Liver (tissue), 9 donors: ENCODE data around the gene ZNF726. TPM values are rescaled to one million over a fixed set of nuclear protein-coding genes. Genes with fewer than 3 reads are reported as not detected.
A peak's percentile ranks its signal among the peaks of the same experiment; 100 is the strongest.

Experiments used
- DNase-seq: peaks from one replicate; pipeline ENCODE4 v3.0.0-alpha.2; 2017; ENCODE audit warnings: low spot score
- H3K27ac ChIP-seq, 2 donors: one replicate each; pipeline ENCODE4 v1.7.0; 2013; ENCODE audit warnings: inconsistent platforms in 2 of 2, low read length in 2 of 2, control low read depth in 1 of 2, low read depth in 1 of 2, mild to moderate bottlenecking in 1 of 2
- H3K27me3 ChIP-seq, 4 donors: one replicate each; pipeline versions ENCODE4 v1.6.1 to v1.7.0; 2013; ENCODE audit warnings: low read length in 3 of 4, inconsistent platforms in 1 of 4, mild to moderate bottlenecking in 1 of 4, moderate library complexity in 1 of 4; ENCODE audit not compliant: control insufficient read depth in 4 of 4, insufficient read depth in 4 of 4
- H3K36me3 ChIP-seq, 4 donors: one replicate each; pipeline versions ENCODE4 v1.6.1 to v1.7.0; 2013; ENCODE audit warnings: low read length in 3 of 4, mild to moderate bottlenecking in 3 of 4, low read depth in 1 of 4, moderate library complexity in 1 of 4; ENCODE audit not compliant: control insufficient read depth in 4 of 4, insufficient read depth in 3 of 4
- H3K4me1 ChIP-seq, 4 donors: one replicate each; pipeline versions ENCODE4 v1.6.1 to v1.7.0; 2013; ENCODE audit warnings: low read length in 3 of 4, mild to moderate bottlenecking in 3 of 4, moderate library complexity in 1 of 4; ENCODE audit not compliant: control insufficient read depth in 4 of 4, insufficient read depth in 4 of 4
- H3K4me3 ChIP-seq, 3 donors: one replicate each; pipeline versions ENCODE4 v1.6.1 to v1.7.0; 2013; ENCODE audit warnings: low read length in 3 of 3, control low read depth in 1 of 3, low read depth in 1 of 3, mild to moderate bottlenecking in 1 of 3
- H3K9ac ChIP-seq, 2 donors: one replicate each; pipeline ENCODE4 v1.7.0; 2013; ENCODE audit warnings: low read length in 2 of 2, mild to moderate bottlenecking in 2 of 2, moderate library complexity in 2 of 2, control low read depth in 1 of 2, low read depth in 1 of 2
- H3K9me3 ChIP-seq, 4 donors: one replicate each; pipeline versions ENCODE4 v1.6.1 to v1.7.0; 2013; ENCODE audit warnings: low read length in 3 of 4; ENCODE audit not compliant: control insufficient read depth in 4 of 4
- ATF3 ChIP-seq: IDR thresholded peaks from 2 replicates; pipeline ENCODE4 v1.6.1; 2016; ENCODE audit warnings: antibody characterized with exemption
- CTCF ChIP-seq: fragments of 150-350 bp; IDR thresholded peaks from 2 replicates; pipeline ENCODE4 v1.5.1; 2017; ENCODE audit warnings: improper control_type of control experiment, low read depth, low read length; ENCODE audit not compliant: missing input control
- EGR1 ChIP-seq, 2 donors: IDR thresholded peaks; 2 replicates each; pipeline ENCODE4 v1.6.1; 2016 to 2018; ENCODE audit warnings: antibody characterized with exemption in 2 of 2, low read depth in 2 of 2
- FOXA1 ChIP-seq: IDR thresholded peaks from 2 replicates; pipeline ENCODE4 v1.6.1; 2016; ENCODE audit warnings: antibody characterized with exemption
- FOXA2 ChIP-seq: IDR thresholded peaks from 2 replicates; pipeline ENCODE4 v1.6.1; 2016; ENCODE audit warnings: antibody characterized with exemption
- GABPA ChIP-seq, 2 donors: IDR thresholded peaks in 1 of 2; conservative IDR thresholded peaks in 1 of 2; 2 replicates each; pipeline ENCODE4 v1.6.1; 2016; ENCODE audit warnings: antibody characterized with exemption in 2 of 2, mild to moderate bottlenecking in 1 of 2, moderate library complexity in 1 of 2
- HNF4A ChIP-seq, 2 donors: conservative IDR thresholded peaks; 2 replicates each; pipeline ENCODE4 v1.6.1; 2016; ENCODE audit warnings: antibody characterized with exemption in 2 of 2, mild to moderate bottlenecking in 2 of 2
- HNF4G ChIP-seq: IDR thresholded peaks from 2 replicates; pipeline ENCODE4 v1.6.1; 2016; ENCODE audit warnings: antibody characterized with exemption
- JUND ChIP-seq, 2 donors: IDR thresholded peaks; 2 replicates each; pipeline ENCODE4 v1.6.1; 2016; ENCODE audit warnings: antibody characterized with exemption in 2 of 2
- MAX ChIP-seq: IDR thresholded peaks from 2 replicates; pipeline ENCODE4 v1.6.1; 2016; ENCODE audit warnings: antibody characterized with exemption
- NR2F2 ChIP-seq: IDR thresholded peaks from 2 replicates; pipeline ENCODE4 v1.6.1; 2016; ENCODE audit warnings: antibody characterized with exemption
- RAD21 ChIP-seq, 2 donors: IDR thresholded peaks; 2 replicates each; pipeline ENCODE4 v1.6.1; 2016; ENCODE audit warnings: antibody characterized with exemption in 2 of 2, mild to moderate bottlenecking in 2 of 2
- REST ChIP-seq: IDR thresholded peaks from 2 replicates; pipeline ENCODE4 v1.6.1; 2016; ENCODE audit warnings: antibody characterized with exemption, mild to moderate bottlenecking
- RXRA ChIP-seq, 2 donors: IDR thresholded peaks; 2 replicates each; pipeline ENCODE4 v1.6.1; 2017 to 2018; ENCODE audit warnings: antibody characterized with exemption in 2 of 2, mild to moderate bottlenecking in 1 of 2
- SP1 ChIP-seq: IDR thresholded peaks from 2 replicates; pipeline ENCODE4 v1.6.1; 2018; ENCODE audit warnings: antibody characterized with exemption, mild to moderate bottlenecking
- TAF1 ChIP-seq: conservative IDR thresholded peaks from 2 replicates; pipeline ENCODE4 v1.6.1; 2016; ENCODE audit warnings: antibody characterized with exemption, mild to moderate bottlenecking
- YY1 ChIP-seq: IDR thresholded peaks from 2 replicates; pipeline ENCODE4 v1.6.1; 2016; ENCODE audit warnings: antibody characterized with exemption, mild to moderate bottlenecking
- ZBTB33 ChIP-seq: IDR thresholded peaks from 2 replicates; pipeline ENCODE4 v1.6.1; 2016; ENCODE audit warnings: antibody characterized with exemption
- WGBS: extraction: QIAGEN DNeasy Blood & Tissue Kit; methylation state at CpG from one replicate; pipeline ENCODE4 v1.1.7; 2013; 5-methylcytosine and 5-hydroxymethylcytosine counted together
- polyA plus RNA-seq, 2 donors: library from polyadenylated mRNA; stranded (reverse) in 1 of 2; unstranded in 1 of 2; fragments of 200-250 nt in 1 of 2; fragments of >200 nt in 1 of 2; fragmentation: Nextera tagmentation in 1 of 2; extraction: Ambion mirVana in 1 of 2; gene quantifications; one replicate each; pipeline versions ENCODE4 v1.2.1 to v1.2.3, GENCODE V29; 2013 to 2015
- total RNA-seq, 2 donors: library from RNA; depleted of rRNA; stranded (reverse); fragments of >200 nt; gene quantifications; one replicate each; pipeline ENCODE4 v1.2.3, GENCODE V29; 2014
- donor health status: healthy.
- donor health status: healthy.
- donor health status: healthy.
- donor health status: healthy.
- donor health status: healthy.

ZNF726 gene
- total and polyA plus RNA-seq, 4 donors = 0.57 to 8.0 (median 1.1) TPM

GRCh38 chr19:23882493-23882892 lies 32.2 kb upstream of the ZNF726 start (continued):
- no peak for TF ChIP-seq CTCF
- peak; percentile 33 to 50 for TF ChIP-seq RAD21 (IDR thresholded peaks at IDR 0.05)
- TF ChIP-seq EGR1 (IDR thresholded peaks at IDR 0.05; ENCODE audit: low read depth in 2 of 2) = no peak

GRCh38 chr19:23884363-23884762 lies 30.3 kb upstream of the ZNF726 start:
- H3K4me3 ChIP-seq = no peak overlapping the region
- WGBS = 54% methylated on average over 2 of the region's 2 CpGs
- H3K4me1 ChIP-seq = peaks cover 6 to 55% (median 39%) of the 10 kb centered on the region in 4 donors
- TF ChIP-seq MAX (peak; percentile 61), REST (peak; percentile 46), RXRA (IDR thresholded peaks at IDR 0.05) (peak; percentile 62 to 91), HNF4A (conservative IDR thresholded peaks at IDR 0.05) (peak; percentile 61 to 90), CTCF (no peak), SP1 (peak; percentile 39), ATF3 (no peak), EGR1 (IDR thresholded peaks at IDR 0.05; ENCODE audit: low read depth in 2 of 2) (no peak), RAD21 (IDR thresholded peaks at IDR 0.05) (peak; percentile 40 to 49), GABPA (IDR thresholded peaks at IDR 0.05 in 1 of 2, conservative IDR thresholded peaks at IDR 0.05 in 1 of 2) (no peak), NR2F2 (no peak), FOXA1 (peak; percentile 71), TAF1 (no peak), ZBTB33 (peak; percentile 52), FOXA2 (peak; percentile 70), JUND (IDR thresholded peaks at IDR 0.05) (peak in 1 of 2 donors; percentile 88), HNF4G (no peak), YY1 (peak; percentile 67)
- H3K27ac ChIP-seq = peak overlapping the region; percentile 58 to 92
- no peak for DNase-seq
- H3K9ac ChIP-seq = no peak overlapping the region
- no peaks in the 10 kb centered on the region for H3K27me3 ChIP-seq
- no peaks in the 10 kb centered on the region for H3K36me3 ChIP-seq
- peaks cover 0 to 10% (median under 1%) of the 10 kb centered on the region in 4 donors for H3K9me3 ChIP-seq
